ENCODE data around the gene WDFY4.

DNA sequence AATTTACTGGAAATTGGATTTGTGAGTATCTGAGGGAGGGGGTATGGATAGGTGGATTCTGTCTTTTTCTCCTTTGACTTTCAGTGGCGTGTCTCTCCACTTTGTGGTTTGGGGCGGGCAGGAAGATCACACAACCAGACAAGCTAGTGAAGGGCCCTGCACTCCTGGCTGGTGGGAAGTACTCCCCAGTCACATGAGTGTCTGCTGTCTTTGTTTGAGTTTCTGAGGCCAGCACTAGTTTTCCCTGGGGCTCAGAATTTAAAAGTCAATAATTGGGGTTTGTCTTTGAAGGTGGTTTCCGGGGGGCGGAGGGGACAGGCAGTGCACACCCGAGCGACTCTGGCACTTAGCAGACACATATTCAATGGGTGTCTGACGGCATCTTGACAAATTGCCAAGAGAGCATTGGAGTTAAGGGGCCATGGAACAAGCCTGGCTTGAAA is 120.1 kb downstream of the WDFY4 start:
- TF ChIP-seq CTCF (conservative IDR thresholded peaks at IDR 0.05) (no peak), EZH2 (IDR thresholded peaks at IDR 0.05; ENCODE audit: low read depth) (no peak)

Data from PC-9 (cell line).